Stimulated activated CD4-positive, alpha-beta T cell treated with anti-CD3 and anti-CD28 coated beads, TNF-alpha, amount 100 ng/mL, for 24 hours (primary cell): ENCODE data around the gene TGFBI.
"Not testable (repeated sequence)": the region's sequence is repeated elsewhere in the genome, so short reads cannot be mapped to it uniquely, and the experiment has no call there.

Source experiments
- DNase-seq, 3 experiments: peaks; one replicate each; pipeline ENCODE4 v3.0.0-alpha.2; 2020; ENCODE audit warnings: low read depth in 3 of 3

The TGFBI gene

GRCh38 chr5:136045026-136045425, 16.2 kb downstream of the TGFBI start:
- not testable (repeated sequence) for DNase-seq

GRCh38 chr5:136046246-136046645, 17.5 kb downstream of the TGFBI start:
- no peak for DNase-seq

GRCh38 chr5:136047858-136048257, 19.1 kb downstream of the TGFBI start:
- no peak for DNase-seq

GRCh38 chr5:136048966-136049365, 20.2 kb downstream of the TGFBI start:
- no peak for DNase-seq

- DNase-seq, result no peak
These were observed 22.9 kb downstream of the TGFBI start for GRCh38 chr5:136051486-136052220.

GRCh38 chr5:136052692-136053335, 24.0 kb downstream of the TGFBI start:
- no peak for DNase-seq

GRCh38 chr5:136053336-136054141, 24.8 kb downstream of the TGFBI start:
- DNase-seq, result no peak

- DNase-seq, result no peak
These were observed 25.6 kb downstream of the TGFBI start for GRCh38 chr5:136054142-136055019.

- no peak for DNase-seq
These were observed 27.0 kb downstream of the TGFBI start for GRCh38 chr5:136055612-136056309.

- no peak for DNase-seq
These were observed 27.5 kb downstream of the TGFBI start for GRCh38 chr5:136056336-136056735.

GRCh38 chr5:136056771-136057335, 28.1 kb downstream of the TGFBI start:
- no peak for DNase-seq

GRCh38 chr5:136057401-136058038, 28.7 kb downstream of the TGFBI start:
- no peak for DNase-seq

GRCh38 chr5:136058039-136058971, 29.5 kb downstream of the TGFBI start:
- DNase-seq, result no peak

GRCh38 chr5:136058972-136059354, 30.2 kb downstream of the TGFBI start:
- no peak for DNase-seq

GRCh38 chr5:136060963-136061362, 32.2 kb downstream of the TGFBI start:
- no peak for DNase-seq

GRCh38 chr5:136061630-136062365, 33.0 kb downstream of the TGFBI start:
- no peak for DNase-seq

- no peak for DNase-seq
These were observed 33.8 kb downstream of the TGFBI start for GRCh38 chr5:136062366-136063274.
